Fibroblast of mammary gland (primary cell): ENCODE data around the gene ZNF496.
A peak's percentile ranks its signal among the peaks of the same experiment; 100 is the strongest.

Source experiments
- DNase-seq: peaks from one replicate; pipeline ENCODE4 v3.0.0-alpha.2; 2010; ENCODE audit warnings: low read depth
- H3K4me3 ChIP-seq: 2 replicates; pipeline ENCODE4 v1.5.1; 2011; ENCODE audit warnings: low read depth, mild to moderate bottlenecking, low read length, moderate library complexity; ENCODE audit not compliant: control insufficient read depth
- TF ChIP-seq, protein P1 (sequence below): conservative IDR thresholded peaks from 2 replicates; pipeline ENCODE4 v1.5.1; 2011; ENCODE audit warnings: low read depth, low read length, inconsistent platforms; ENCODE audit not compliant: control insufficient read depth, insufficient read depth

ZNF496 gene

GRCh38 chr1:247343801-247344200, 12.1 kb upstream of the ZNF496 start:
- TF ChIP-seq, protein P1, sequence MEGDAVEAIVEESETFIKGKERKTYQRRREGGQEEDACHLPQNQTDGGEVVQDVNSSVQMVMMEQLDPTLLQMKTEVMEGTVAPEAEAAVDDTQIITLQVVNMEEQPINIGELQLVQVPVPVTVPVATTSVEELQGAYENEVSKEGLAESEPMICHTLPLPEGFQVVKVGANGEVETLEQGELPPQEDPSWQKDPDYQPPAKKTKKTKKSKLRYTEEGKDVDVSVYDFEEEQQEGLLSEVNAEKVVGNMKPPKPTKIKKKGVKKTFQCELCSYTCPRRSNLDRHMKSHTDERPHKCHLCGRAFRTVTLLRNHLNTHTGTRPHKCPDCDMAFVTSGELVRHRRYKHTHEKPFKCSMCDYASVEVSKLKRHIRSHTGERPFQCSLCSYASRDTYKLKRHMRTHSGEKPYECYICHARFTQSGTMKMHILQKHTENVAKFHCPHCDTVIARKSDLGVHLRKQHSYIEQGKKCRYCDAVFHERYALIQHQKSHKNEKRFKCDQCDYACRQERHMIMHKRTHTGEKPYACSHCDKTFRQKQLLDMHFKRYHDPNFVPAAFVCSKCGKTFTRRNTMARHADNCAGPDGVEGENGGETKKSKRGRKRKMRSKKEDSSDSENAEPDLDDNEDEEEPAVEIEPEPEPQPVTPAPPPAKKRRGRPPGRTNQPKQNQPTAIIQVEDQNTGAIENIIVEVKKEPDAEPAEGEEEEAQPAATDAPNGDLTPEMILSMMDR = no peak
- H3K4me3 ChIP-seq = no peak overlapping the region
- DNase-seq = no peak

DNA sequence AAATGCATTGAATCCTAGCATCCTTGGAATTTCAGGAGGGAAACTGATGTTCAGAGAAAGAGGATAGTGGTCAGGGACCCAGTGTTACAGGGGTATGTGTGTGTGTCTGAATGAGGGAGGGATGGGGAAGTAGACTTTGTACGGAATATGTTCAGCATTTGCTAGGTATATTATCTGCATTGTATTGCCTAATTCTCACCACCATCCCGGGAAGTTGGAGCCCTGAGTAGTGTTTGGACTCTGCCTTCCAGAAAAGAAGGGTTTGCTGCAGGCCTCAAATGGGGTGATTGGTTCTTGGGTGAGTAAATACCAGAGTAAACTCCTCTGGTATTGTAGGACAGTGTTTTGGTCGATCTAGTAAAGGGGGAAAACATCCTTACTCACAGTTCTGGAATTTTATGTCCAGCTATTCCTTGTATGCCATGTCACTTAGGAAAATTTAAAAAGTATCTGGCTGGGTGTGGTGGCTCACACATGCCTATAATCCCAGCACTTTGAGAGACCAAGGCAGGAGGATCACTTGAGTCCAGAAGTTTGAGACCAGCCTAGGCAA, 7.1 kb upstream of the ZNF496 start:
- no peak for DNase-seq
- TF ChIP-seq, protein P1 = no peak
- no peak overlapping the region for H3K4me3 ChIP-seq

- DNase-seq = no peak
- TF ChIP-seq, protein P1 = no peak
- H3K4me3 ChIP-seq = no peak overlapping the region
Observed at GRCh38 chr1:247337961-247338360, 6.3 kb upstream of the ZNF496 start.

GRCh38 chr1:247337250-247337746, 5.6 kb upstream of the ZNF496 start:
- TF ChIP-seq, protein P1 = no peak
- no peak overlapping the region for H3K4me3 ChIP-seq
- DNase-seq = peak; percentile 76

DNA sequence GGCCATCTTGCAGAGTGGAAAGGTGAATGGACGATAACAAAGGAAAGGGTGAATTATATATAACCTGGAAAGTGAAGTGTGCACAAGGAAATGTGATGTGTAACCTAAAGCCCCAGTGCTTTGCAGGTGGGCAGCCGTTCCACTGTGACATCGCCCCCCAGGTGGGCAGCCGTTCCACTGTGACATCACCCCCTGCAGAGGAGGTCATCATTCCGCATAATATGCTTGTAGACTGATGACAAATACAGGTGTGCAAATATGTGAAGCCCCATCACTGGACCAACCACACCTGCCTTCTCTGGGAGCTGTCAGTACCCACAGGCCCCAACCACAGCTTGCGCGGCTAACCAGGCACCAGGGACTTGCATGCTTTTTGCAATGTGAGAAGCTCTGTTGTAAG, 4.7 kb upstream of the ZNF496 start:
- no peak for DNase-seq
- H3K4me3 ChIP-seq = no peak overlapping the region
- TF ChIP-seq, protein P1 = no peak

DNA sequence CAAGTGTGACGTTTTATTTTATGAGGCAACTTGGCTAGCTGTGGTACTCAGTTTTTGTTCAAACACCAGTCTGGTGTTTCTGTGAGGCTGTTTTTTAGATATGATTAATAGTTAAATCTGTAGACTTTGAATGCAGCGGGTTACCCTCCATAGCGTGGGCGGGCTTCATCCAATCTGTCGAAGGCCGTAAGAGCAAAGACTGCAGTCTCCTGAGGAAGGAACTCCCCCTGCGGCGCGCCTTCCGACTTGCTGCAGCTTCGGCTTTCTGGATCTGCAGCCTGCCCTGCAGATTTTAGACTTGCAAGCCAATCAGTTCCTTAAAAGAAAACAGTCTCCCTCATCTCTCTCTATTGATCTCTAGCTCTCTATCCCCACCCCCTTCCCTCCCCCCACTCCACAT, 4.2 kb upstream of the ZNF496 start:
- TF ChIP-seq, protein P1 = no peak

GRCh38 chr1:247334378-247335133, 2.9 kb upstream of the ZNF496 start:
- DNase-seq = no peak
- TF ChIP-seq, protein P1 = no peak
- no peak overlapping the region for H3K4me3 ChIP-seq

More for the DNA sequence above, 4.2 kb upstream of the ZNF496 start:
- DNase-seq = peak; percentile 72
- no peak overlapping the region for H3K4me3 ChIP-seq
